ENCODE measurements around the gene CELF2.
"Not testable (repeated sequence)": the region's sequence is repeated elsewhere in the genome, so short reads cannot be mapped to it uniquely, and the experiment has no call there.

- not testable (repeated sequence) for TF ChIP-seq POLR2AphosphoS5, CTCF (IDR thresholded peaks at IDR 0.05)
Measured at GRCh38 chr10:10999501-10999900, 18.2 kb upstream of the CELF2 start.

Measured in sigmoid colon (tissue), 4 donors.